ENCODE measurements around the gene SLC22A15. TPM values are rescaled to one million over a fixed set of nuclear protein-coding genes. Genes with fewer than 3 reads are reported as not detected.

The SLC22A15 gene
- total RNA-seq, 1 donor from 2014 or later = 5.6 TPM

- no peak for TF ChIP-seq CTCF (IDR thresholded peaks at IDR 0.05)
Observed at GRCh38 chr1:116099379-116099778, 123.1 kb downstream of the SLC22A15 start.

GRCh38 chr1:116099919-116100318, 123.6 kb downstream of the SLC22A15 start:
- Histone ChIP-seq H3K4me1 (no peaks in the 10 kb centered on the region), H3K27ac (no peak overlapping the region), H3K9me3 (peaks cover 0 to 6% of the 10 kb centered on the region in 2 donors), H3K27me3 (no peaks in the 10 kb centered on the region), H3K4me3 (no peak overlapping the region), H3K36me3 (no peaks in the 10 kb centered on the region)
- TF ChIP-seq CTCF (IDR thresholded peaks at IDR 0.05) = no peak
- DNase-seq (ENCODE audit: low spot score in 2 of 2) = no peak
- intact Hi-C loops (cut with DNase I) = no loop called here

More at GRCh38 chr1:116099379-116099778, 123.1 kb downstream of the SLC22A15 start:
- Histone ChIP-seq H3K9me3 (peaks cover 0 to 11% of the 10 kb centered on the region in 2 donors), H3K4me1 (no peaks in the 10 kb centered on the region), H3K4me3 (no peak overlapping the region), H3K27me3 (no peaks in the 10 kb centered on the region), H3K27ac (no peak overlapping the region), H3K36me3 (no peaks in the 10 kb centered on the region)
- DNase-seq (ENCODE audit: low spot score in 2 of 2) = no peak
- intact Hi-C loops (cut with DNase I) = no loop called here

- Histone ChIP-seq H3K36me3 (no peaks in the 10 kb centered on the region), H3K9me3 (no peaks in the 10 kb centered on the region), H3K4me3 (no peak overlapping the region), H3K27ac (no peak overlapping the region), H3K4me1 (no peaks in the 10 kb centered on the region), H3K27me3 (no peaks in the 10 kb centered on the region)
- intact Hi-C loops (cut with DNase I) = no loop called here
- DNase-seq (ENCODE audit: low spot score in 2 of 2) = no peak
- no peak for TF ChIP-seq CTCF (IDR thresholded peaks at IDR 0.05)
Observed at GRCh38 chr1:116104667-116105066, 128.4 kb downstream of the SLC22A15 start.

- no peaks in the 10 kb centered on the region for H3K4me1 ChIP-seq
- H3K9me3 ChIP-seq = no peaks in the 10 kb centered on the region
- H3K27ac ChIP-seq = no peak overlapping the region
- no peaks in the 10 kb centered on the region for H3K27me3 ChIP-seq
- no peak overlapping the region for H3K4me3 ChIP-seq
- DNase-seq (ENCODE audit: low spot score in 2 of 2) = no peak
- intact Hi-C loops (cut with DNase I) = no loop called here
- H3K36me3 ChIP-seq = no peaks in the 10 kb centered on the region
- TF ChIP-seq CTCF (IDR thresholded peaks at IDR 0.05) = no peak
Observed at GRCh38 chr1:116105996-116106395, 129.7 kb downstream of the SLC22A15 start.

- H3K4me1 ChIP-seq = no peaks in the 10 kb centered on the region
- no peaks in the 10 kb centered on the region for H3K9me3 ChIP-seq
- intact Hi-C loops (cut with DNase I) = no loop called here
- H3K27ac ChIP-seq = no peak overlapping the region
- no peaks in the 10 kb centered on the region for H3K27me3 ChIP-seq
- no peak for TF ChIP-seq CTCF (IDR thresholded peaks at IDR 0.05)
- no peak overlapping the region for H3K4me3 ChIP-seq
- H3K36me3 ChIP-seq = no peaks in the 10 kb centered on the region
- DNase-seq (ENCODE audit: low spot score in 2 of 2) = no peak
Observed at GRCh38 chr1:116106646-116107045, 130.3 kb downstream of the SLC22A15 start.

GRCh38 chr1:116107371-116107770, 131.1 kb downstream of the SLC22A15 start:
- no peak for TF ChIP-seq CTCF (IDR thresholded peaks at IDR 0.05)
- H3K36me3 ChIP-seq = no peaks in the 10 kb centered on the region
- no peak overlapping the region for H3K27ac ChIP-seq
- H3K9me3 ChIP-seq = no peaks in the 10 kb centered on the region
- H3K27me3 ChIP-seq = no peaks in the 10 kb centered on the region
- intact Hi-C loops (cut with DNase I) = no loop called here
- DNase-seq (ENCODE audit: low spot score in 2 of 2) = no peak
- no peak overlapping the region for H3K4me3 ChIP-seq
- H3K4me1 ChIP-seq = no peaks in the 10 kb centered on the region
